Measurements from ENCODE around the gene PRR12. TPM values are rescaled to one million over a fixed set of nuclear protein-coding genes. Genes with fewer than 3 reads are reported as not detected.

PRR12 gene
- total RNA-seq, 4 donors from 2014 or later: 11.6 to 32.7 (median 18.1) TPM

DNA sequence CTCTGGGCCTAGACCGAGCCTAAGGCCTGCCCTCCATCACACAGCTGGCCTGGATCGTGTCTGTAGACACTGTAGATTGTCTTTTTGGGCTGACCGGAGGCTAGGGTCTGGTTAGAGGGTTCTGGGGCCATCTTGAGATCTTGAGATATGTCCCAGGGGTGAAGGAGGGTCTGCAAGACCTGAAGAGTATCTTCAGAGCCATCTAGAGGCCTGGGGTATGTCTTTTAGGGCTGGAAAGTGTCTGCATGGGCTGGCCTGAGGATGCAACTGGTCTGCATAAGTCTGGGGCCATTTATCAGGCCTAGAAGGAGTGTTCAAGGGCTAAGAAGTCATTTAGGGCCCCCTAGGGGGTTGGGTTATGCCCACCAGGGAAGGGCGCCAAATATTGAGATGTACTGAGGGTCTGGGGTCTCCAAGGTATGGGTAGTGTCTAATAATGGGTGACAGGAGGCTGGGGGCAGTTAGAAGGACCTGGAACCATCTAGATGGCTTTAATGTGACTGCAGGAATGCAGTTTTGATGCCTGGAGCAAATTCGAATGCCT, 51.6 kb downstream of the PRR12 start:
- Histone ChIP-seq H3K4me3 (peak overlapping the region; percentile 70 to 98 (median 84)), H3K9me3 (no peaks in the 10 kb centered on the region), H3K27ac (peak overlapping the region; percentile 76 to 100 (median 92)), H3K36me3 (peaks cover 0 to 27% (median 7%) of the 10 kb centered on the region in 3 donors), H3K4me1 (peaks cover 0 to 63% (median 31%) of the 10 kb centered on the region in 4 donors), H3K27me3 (no peaks in the 10 kb centered on the region)
- TF ChIP-seq EP300 (IDR thresholded peaks at IDR 0.05) (no peak), POLR2A (IDR thresholded peaks at IDR 0.05) (no peak)
- TF ChIP-seq, protein P1, sequence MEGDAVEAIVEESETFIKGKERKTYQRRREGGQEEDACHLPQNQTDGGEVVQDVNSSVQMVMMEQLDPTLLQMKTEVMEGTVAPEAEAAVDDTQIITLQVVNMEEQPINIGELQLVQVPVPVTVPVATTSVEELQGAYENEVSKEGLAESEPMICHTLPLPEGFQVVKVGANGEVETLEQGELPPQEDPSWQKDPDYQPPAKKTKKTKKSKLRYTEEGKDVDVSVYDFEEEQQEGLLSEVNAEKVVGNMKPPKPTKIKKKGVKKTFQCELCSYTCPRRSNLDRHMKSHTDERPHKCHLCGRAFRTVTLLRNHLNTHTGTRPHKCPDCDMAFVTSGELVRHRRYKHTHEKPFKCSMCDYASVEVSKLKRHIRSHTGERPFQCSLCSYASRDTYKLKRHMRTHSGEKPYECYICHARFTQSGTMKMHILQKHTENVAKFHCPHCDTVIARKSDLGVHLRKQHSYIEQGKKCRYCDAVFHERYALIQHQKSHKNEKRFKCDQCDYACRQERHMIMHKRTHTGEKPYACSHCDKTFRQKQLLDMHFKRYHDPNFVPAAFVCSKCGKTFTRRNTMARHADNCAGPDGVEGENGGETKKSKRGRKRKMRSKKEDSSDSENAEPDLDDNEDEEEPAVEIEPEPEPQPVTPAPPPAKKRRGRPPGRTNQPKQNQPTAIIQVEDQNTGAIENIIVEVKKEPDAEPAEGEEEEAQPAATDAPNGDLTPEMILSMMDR (IDR thresholded peaks at IDR 0.05): no peak
- no peak for DNase-seq (ENCODE audit: low spot score in 2 of 2)
- 7% methylated on average over 4 to 5 of the region's 5 CpGs for WGBS, 2 donors

- H3K9me3 ChIP-seq: no peaks in the 10 kb centered on the region
- peaks cover 0 to 36% (median 7%) of the 10 kb centered on the region in 3 donors for H3K36me3 ChIP-seq
- H3K27me3 ChIP-seq: no peaks in the 10 kb centered on the region
- DNase-seq (ENCODE audit: low spot score in 2 of 2): no peak
- no peak for TF ChIP-seq EP300 (IDR thresholded peaks at IDR 0.05)
- no peak for TF ChIP-seq POLR2A (IDR thresholded peaks at IDR 0.05)
- TF ChIP-seq, protein P1 (IDR thresholded peaks at IDR 0.05): no peak
- H3K4me3 ChIP-seq: no peak overlapping the region
- peaks cover 0 to 54% (median 24%) of the 10 kb centered on the region in 4 donors for H3K4me1 ChIP-seq
- H3K27ac ChIP-seq: peak overlapping the region in 1 of 4 donors; percentile 20
- 65 to 76% methylated on average over 2 of the region's 2 CpGs for WGBS, 2 donors
Measured at GRCh38 chr19:49643466-49643865, 52.5 kb downstream of the PRR12 start.

GRCh38 chr19:49645592-49645991, 54.6 kb downstream of the PRR12 start:
- no peak for DNase-seq (ENCODE audit: low spot score in 2 of 2)
- WGBS, 2 donors: 85 to 87% methylated on average over 11 of the region's 11 CpGs
- Histone ChIP-seq H3K27ac (no peak overlapping the region), H3K27me3 (no peaks in the 10 kb centered on the region), H3K9me3 (no peaks in the 10 kb centered on the region), H3K4me3 (no peak overlapping the region), H3K4me1 (peaks cover 0 to 42% (median 15%) of the 10 kb centered on the region in 4 donors), H3K36me3 (peaks cover 0 to 57% (median 21%) of the 10 kb centered on the region in 3 donors)
- TF ChIP-seq, protein P1 (IDR thresholded peaks at IDR 0.05): no peak
- no peak for TF ChIP-seq POLR2A (IDR thresholded peaks at IDR 0.05)
- TF ChIP-seq EP300 (IDR thresholded peaks at IDR 0.05): no peak

- H3K36me3 ChIP-seq: peaks cover 0 to 61% (median 21%) of the 10 kb centered on the region in 3 donors
- 91 to 92% methylated on average over 13 of the region's 13 CpGs for WGBS, 2 donors
Measured at GRCh38 chr19:49645995-49646394, 55.0 kb downstream of the PRR12 start.

DNA sequence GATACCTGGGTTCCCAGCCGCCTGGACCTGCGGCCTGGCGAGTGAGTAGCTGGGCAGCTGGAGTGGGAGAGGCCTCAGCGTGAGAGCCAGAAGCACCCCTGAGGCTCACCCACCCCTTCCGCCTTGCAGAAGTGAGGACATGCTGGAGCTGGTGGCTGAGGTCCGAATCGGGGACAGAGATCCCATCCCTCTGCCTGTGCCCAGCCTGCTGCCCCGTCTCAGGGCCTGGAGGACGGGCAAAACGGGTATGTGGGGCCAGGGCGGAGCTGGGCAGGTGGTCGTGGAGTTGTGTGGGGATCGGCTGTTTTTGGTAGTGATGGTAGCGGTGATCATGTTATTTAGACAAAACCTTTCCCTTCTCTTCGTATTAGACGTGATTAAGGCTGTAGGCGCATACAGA, 55.6 kb downstream of the PRR12 start:
- WGBS, 2 donors: 90 to 94% methylated on average over 17 of the region's 17 CpGs
- Histone ChIP-seq H3K27me3 (no peaks in the 10 kb centered on the region), H3K4me3 (no peak overlapping the region), H3K9me3 (no peaks in the 10 kb centered on the region), H3K4me1 (peaks cover 0 to 37% (median 13%) of the 10 kb centered on the region in 4 donors), H3K27ac (no peak overlapping the region), H3K36me3 (peaks cover 0 to 67% (median 21%) of the 10 kb centered on the region in 3 donors)
- TF ChIP-seq POLR2A (IDR thresholded peaks at IDR 0.05) (no peak), EP300 (IDR thresholded peaks at IDR 0.05) (no peak)
- TF ChIP-seq, protein P1 (IDR thresholded peaks at IDR 0.05): no peak
- no peak for DNase-seq (ENCODE audit: low spot score in 2 of 2)

More at GRCh38 chr19:49645995-49646394, 55.0 kb downstream of the PRR12 start:
- no peak for TF ChIP-seq EP300 (IDR thresholded peaks at IDR 0.05)
- TF ChIP-seq, protein P1 (IDR thresholded peaks at IDR 0.05): no peak
- no peak for TF ChIP-seq POLR2A (IDR thresholded peaks at IDR 0.05)
- Histone ChIP-seq H3K4me1 (peaks cover 0 to 42% (median 15%) of the 10 kb centered on the region in 4 donors), H3K27ac (no peak overlapping the region), H3K4me3 (no peak overlapping the region), H3K9me3 (no peaks in the 10 kb centered on the region), H3K27me3 (no peaks in the 10 kb centered on the region)
- no peak for DNase-seq (ENCODE audit: low spot score in 2 of 2)

All from tibial nerve (tissue), 4 donors.